Esophagus squamous epithelium (tissue), 4 donors: ENCODE data around the gene KLF13.

Experiments used
- POLR2A ChIP-seq, 4 donors: fragments of 450-650 bp; IDR thresholded peaks; one replicate each; pipeline ENCODE4 v1.6.1; 2017; ENCODE audit warnings: antibody characterized with exemption in 4 of 4, mild to moderate bottlenecking in 4 of 4, moderate library complexity in 3 of 4
- TF ChIP-seq, protein P1 (sequence below), 6 experiments: fragments of 450-650 bp in 4 of 6; fragments of 200-600 bp in 2 of 6; sonication (generic) in 2 of 6; IDR thresholded peaks; one replicate each; pipeline ENCODE4 v1.5.1; 2016 to 2019; ENCODE audit warnings: antibody characterized with exemption in 6 of 6, mild to moderate bottlenecking in 4 of 6, moderate library complexity in 4 of 6

DNA sequence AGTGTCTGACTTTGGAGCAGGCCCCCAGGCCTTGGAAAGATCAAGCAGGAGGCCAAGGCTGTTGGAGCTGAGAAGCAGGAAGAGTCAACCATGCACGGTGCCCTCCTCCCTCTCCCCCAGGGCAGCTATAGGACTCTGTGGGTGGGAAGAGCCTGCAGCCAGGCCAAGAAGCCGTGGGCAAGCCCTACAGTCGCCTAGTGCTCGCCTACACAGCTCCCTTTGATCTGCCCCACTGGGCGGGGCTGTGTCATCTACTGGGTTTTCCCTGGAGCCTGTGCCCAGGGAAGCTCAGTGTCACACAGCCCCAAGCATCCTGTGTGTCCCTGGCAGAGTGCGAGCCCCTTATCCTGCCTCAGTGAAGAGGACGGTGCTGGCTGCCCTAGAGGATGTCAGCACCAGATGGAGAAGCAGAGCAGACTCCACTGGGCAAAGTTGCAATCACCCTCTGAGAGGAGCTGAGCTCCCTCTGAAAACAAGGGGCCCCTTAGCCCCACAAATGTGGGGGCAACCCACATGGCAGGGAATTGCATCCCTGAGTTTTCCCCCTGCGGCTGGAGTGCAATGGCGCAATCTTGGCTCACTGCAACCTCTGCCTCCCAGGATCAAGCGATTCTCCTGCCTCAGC, 72.2 kb downstream of the KLF13 start:
- no peak for TF ChIP-seq POLR2A (IDR thresholded peaks at IDR 0.05)
- TF ChIP-seq, protein P1, sequence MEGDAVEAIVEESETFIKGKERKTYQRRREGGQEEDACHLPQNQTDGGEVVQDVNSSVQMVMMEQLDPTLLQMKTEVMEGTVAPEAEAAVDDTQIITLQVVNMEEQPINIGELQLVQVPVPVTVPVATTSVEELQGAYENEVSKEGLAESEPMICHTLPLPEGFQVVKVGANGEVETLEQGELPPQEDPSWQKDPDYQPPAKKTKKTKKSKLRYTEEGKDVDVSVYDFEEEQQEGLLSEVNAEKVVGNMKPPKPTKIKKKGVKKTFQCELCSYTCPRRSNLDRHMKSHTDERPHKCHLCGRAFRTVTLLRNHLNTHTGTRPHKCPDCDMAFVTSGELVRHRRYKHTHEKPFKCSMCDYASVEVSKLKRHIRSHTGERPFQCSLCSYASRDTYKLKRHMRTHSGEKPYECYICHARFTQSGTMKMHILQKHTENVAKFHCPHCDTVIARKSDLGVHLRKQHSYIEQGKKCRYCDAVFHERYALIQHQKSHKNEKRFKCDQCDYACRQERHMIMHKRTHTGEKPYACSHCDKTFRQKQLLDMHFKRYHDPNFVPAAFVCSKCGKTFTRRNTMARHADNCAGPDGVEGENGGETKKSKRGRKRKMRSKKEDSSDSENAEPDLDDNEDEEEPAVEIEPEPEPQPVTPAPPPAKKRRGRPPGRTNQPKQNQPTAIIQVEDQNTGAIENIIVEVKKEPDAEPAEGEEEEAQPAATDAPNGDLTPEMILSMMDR (IDR thresholded peaks at IDR 0.05): no peak
